GM19455 (cell line): ENCODE results near the gene AFAP1.

Experiments used
- ATAC-seq: cut with Tn5 transposase; IDR thresholded peaks from one replicate; pipeline ENCODE4 v1.9.1; 2021; ENCODE audit not compliant: unreplicated experiment

AFAP1 gene

DNA sequence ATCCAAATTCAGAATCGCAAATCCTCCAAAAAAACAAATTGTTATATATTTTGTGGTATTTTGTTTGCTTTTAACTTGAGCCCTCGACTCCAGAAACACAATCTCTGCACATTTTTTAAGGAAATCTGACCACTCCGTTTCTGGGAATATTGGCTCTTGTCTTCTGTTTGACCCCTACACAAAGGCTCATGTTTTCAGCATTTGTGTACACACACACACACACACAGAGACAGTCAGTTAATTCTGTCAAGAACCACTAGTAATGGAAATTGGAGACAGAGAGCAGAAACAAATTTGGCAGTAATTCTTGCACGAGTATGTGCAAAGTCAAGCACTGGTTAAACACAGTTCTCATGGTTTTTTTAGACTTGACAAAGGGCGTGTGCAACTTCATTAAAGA, 115.4 kb downstream of the AFAP1 start:
- no peak for ATAC-seq

- ATAC-seq = no peak
Measured at GRCh38 chr4:7823416-7823824, 116.2 kb downstream of the AFAP1 start.

DNA sequence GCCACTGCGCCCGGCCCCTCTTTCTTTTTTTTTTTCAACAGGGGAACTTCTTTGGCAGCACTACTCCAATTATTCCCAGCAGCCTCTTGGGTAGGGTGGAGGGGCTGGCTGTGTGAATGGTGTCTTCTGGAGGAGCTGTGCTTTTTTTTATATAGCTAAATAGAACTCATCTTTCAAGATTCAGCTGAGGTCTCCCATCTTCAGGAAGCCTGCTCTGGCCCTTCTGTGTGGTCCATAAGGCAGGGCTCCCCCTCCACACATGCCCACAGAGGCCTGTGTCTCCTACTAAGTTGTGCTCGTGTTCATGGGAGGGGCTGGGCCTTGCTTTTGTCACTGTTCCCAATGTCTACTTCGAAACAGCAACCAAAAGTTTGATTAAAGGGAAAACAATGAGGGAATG, 116.8 kb downstream of the AFAP1 start:
- ATAC-seq = no peak

- ATAC-seq = no peak
Measured at GRCh38 chr4:7822137-7822505, 117.5 kb downstream of the AFAP1 start.

DNA sequence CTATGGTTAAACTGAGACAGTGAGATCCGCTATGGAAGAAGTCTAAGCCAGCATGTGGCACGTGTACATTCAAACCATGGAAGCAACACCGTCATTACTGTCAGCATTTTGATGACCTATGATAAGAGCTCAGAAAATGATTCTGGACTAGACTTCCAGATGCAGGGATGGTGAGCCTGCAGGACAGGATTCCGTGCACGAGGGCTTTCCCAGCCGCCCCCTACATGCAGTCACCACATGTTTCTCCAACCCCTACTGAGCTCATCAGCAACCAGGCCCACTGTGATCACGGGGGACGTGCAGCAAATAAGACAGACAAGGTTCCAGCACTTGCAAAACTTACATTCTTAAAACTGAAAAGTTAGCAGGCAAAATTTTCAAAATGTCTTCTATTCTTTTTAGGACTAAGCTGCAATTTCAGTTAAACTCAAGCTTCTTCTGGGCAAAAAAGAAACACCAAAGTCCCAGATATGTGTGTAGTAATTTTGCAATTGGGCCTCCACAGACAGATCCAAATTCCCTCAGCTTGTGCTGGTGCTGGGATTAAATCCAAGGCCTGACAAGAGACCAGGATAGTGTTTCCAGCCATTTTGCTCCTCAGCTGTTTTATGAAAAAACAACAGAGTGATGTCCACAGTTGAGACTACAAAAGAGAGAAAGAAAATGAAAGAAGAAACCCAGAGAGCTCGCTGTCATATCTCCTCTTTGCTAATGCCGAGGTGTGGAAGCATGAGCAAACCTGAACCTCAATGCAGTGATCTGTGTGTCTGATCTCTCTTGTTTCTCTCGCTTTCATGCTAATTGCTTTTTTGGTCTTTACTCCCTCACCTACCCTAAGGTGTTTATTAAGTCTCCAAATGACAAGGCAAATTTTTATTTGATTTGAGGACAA, 118.2 kb downstream of the AFAP1 start:
- ATAC-seq = no peak

DNA sequence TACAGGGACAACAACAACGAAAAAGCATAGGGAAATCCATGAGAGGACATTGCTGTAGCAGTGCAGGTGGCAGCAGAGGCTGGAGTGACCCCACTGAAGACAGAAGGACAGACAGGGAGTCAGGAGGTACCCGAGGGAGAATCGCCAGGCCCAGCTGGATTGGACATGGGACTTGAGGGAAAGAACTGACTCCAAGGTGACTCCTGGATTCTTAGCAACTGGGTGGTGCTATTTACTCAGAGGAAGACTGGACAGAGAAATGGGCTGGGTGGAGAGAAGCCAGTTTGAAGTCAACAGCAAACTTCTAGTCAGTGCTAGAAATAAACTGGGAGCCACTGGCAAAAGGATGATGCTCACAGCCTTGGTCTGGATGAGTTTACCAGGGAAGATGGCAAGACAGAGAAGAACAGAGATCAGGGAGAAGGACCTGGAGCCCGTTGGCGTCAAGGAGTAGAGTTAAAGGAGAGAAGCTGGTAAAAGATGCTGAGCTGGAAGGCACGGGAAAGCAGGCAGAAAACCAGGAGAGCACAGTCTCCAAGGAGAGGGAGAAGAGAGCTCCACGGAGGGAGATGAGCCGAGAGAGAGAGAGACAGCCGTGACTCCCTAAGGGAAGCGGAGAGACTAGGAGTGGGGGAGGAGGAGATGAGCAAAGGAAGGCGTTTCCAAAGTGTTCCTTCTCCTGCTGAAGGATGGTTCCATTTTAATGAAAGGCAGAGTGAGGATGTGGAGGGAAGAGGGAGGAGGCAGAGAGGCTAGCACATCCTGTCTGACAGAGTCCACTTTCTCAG, 119.4 kb downstream of the AFAP1 start:
- ATAC-seq = no peak

DNA sequence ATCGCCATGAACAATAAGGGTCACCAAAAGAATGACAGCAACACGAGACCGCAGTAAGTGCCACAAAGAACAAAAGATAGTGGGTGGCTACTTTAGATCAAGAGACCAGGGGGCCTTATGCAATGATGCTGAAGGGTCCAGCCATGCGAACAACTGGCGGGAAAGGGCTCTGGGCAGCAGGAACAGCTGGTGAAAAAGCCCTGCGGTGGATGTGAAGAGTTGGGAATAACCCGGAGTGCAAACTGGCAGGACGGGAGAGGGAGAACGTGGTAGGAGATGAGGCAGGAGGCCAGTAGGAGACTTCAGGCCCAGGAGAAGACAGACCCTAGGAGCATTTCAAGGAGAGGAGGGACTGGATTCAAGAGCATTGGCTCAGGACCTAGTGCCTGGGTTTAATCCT, 120.2 kb downstream of the AFAP1 start:
- no peak for ATAC-seq

- ATAC-seq = no peak
Measured at GRCh38 chr4:7818399-7818911, 121.2 kb downstream of the AFAP1 start.

DNA sequence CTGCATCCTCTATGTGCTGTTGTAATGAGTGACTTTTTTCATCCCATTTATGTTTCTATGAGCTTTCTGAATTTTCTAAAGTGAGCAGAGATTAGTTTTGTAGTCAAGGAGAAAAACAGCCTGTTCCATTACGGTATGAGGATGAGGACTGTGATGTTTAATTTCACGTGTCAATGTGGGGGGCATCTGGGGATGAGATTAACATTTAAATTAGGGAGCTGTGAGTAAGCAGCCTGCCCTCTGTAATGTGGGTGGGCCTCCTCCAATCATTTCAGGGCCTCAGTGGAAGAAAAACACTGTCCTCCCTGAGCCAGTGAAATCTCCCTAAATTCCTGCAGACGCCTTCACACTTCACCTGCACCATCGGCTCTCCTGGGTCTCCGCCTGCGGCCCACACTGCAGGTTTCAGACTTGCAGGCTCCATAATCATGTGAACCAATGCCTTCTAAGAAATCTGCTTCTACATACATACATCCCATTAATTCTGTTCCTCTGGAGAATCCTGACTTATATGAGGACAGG, 121.7 kb downstream of the AFAP1 start:
- ATAC-seq = no peak

GRCh38 chr4:7816771-7817170, 122.9 kb downstream of the AFAP1 start:
- ATAC-seq = no peak

- ATAC-seq = no peak
Measured at GRCh38 chr4:7815981-7816380, 123.7 kb downstream of the AFAP1 start.

- no peak for ATAC-seq
Measured at GRCh38 chr4:7815562-7815961, 124.1 kb downstream of the AFAP1 start.

GRCh38 chr4:7814451-7814850, 125.2 kb downstream of the AFAP1 start:
- no peak for ATAC-seq

DNA sequence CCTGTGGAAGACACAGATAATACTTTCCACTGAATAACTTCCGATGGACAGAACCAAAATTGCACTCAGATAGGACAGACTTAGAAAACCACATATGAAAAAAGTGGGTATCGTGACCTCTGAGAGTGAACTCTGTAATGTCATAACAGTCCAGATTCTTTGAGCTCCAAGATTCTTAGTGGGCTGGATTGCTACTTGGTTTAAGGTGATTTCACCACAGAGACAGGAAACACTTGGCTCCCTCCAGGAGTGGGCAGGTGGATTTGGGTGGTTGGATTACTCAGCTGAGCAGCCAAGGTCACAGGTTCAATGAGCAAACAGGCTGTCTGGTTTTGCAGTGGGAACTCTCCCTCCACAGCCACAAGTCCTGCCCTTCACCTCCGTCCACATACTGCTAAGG, 126.0 kb downstream of the AFAP1 start:
- no peak for ATAC-seq

GRCh38 chr4:7812921-7813320, 126.7 kb downstream of the AFAP1 start:
- no peak for ATAC-seq

GRCh38 chr4:7812231-7812857, 127.3 kb downstream of the AFAP1 start:
- no peak for ATAC-seq

- ATAC-seq = no peak
Measured at GRCh38 chr4:7811536-7812191, 128.0 kb downstream of the AFAP1 start.

DNA sequence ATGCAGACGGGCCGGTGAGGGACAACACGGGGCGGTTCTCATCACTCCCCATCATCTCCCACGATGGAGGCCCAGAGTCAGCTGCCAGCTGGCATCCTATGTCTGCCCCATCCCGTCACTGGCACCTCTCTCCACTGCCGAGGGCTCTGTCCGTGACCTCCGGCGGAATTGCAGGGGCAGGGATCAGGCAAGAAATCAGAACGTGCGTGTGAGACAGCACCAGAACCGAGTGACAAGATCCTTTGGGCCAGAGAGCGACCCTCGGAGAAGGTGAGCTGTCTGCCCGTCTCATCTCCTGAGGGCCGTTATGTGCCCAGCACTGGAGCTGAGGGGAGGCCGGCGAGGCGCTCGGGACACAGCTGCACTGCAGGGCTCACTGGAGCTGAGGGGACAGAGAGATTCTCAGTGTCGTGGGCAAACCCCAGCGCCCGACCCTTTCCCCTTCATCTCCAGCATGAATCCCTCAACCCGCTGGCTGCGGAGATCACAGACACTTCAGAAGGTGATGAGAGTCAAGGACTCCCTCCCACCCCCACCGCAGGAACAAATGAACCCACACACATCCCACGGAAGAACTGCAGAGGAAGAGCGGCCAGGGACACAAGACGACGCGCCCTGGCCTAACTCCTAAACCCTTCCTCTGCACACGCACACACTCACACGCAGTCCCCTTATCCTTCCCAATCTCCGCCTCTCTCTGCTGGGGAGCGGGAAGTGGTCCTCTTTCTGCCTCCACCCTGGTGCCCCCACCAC, 128.7 kb downstream of the AFAP1 start:
- ATAC-seq = no peak

DNA sequence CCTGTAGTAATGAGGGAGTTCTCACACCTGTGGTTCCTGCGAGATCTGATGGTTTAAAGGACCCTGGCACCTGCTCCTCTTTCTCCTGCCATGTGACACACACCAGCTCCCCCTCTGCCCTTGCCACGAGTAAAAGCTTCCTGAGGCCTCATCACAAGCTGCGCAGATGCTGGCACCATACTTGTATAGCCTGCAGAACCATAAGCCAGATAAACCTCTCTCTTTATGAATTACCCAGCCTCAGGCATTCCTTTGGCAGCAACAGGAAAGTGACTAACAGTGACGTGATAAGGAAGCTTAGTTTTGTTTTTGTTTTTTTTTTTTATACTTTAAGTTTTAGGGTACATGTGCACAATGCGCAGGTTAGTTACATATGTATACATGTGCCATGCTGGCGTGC, 130.9 kb downstream of the AFAP1 start:
- ATAC-seq = no peak

- no peak for ATAC-seq
Measured at GRCh38 chr4:7808181-7808580, 131.5 kb downstream of the AFAP1 start.
